Prostate gland (tissue), 2 donors: ENCODE results near the gene PFKFB3.

Experiments used
- CTCF ChIP-seq, 4 experiments: fragments of 200-600 bp in 2 of 4; fragments of 450-650 bp in 2 of 4; sonication (generic) in 2 of 4; IDR thresholded peaks; 1 replicate in 3 of 4; 2 replicates in 1 of 4; pipeline ENCODE4 v1.5.1; 2016 to 2019; ENCODE audit warnings: antibody characterized with exemption in 4 of 4, mild to moderate bottlenecking in 2 of 4, moderate library complexity in 2 of 4
- POLR2A ChIP-seq: fragments of 450-650 bp; IDR thresholded peaks from one replicate; pipeline ENCODE4 v1.6.1; 2016; ENCODE audit warnings: antibody characterized with exemption, mild to moderate bottlenecking

GRCh38 chr10:6276356-6276755, 73.6 kb downstream of the PFKFB3 start:
- TF ChIP-seq CTCF (IDR thresholded peaks at IDR 0.05) (no peak), POLR2A (no peak)
